ENCODE measurements around the gene PDE4D.

Gene PDE4D

DNA sequence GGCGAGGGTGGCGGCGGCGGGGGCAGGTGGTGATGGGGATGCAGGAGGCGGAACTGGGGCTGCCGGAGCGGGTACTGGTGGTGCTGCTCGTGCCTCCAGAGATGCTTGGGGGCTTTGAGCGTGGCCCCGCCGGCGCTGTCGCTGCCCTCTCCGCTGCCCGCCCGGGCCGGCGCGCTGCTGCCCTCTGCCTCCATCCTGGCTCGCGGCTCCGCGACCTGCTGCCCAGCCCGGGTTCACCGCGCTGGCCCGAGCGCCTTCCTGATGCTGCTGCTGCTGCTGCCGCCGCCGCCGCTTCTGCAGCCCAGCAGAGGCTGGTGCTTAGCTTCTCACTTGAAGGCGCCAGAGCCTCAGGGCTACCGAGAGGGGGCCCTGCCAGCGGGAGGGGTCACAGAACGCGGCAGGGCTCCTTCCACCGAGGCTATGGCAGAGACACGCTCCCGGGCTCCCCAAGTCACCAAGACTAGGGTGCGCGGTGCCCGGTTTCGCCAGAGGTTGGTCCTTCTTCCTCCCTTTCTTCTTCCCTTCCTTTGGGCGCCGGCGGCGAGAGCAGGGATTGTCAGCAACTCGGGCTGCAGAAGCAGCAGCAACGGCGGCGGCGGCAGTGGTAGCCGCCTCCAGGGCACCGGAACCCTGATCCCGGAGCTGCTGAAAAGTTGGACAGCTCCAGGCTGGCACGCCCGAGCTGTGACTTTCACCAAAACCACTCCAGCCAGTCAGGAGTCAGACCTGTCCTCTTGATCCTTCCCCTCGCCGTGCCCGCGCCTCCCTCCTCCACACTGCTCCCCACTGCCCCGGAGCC lies at the start of gene PDE4D:
Gene PDE4D (minus strand): TSS at position 298 of the 799 bp plus-strand sequence.
- no peak for DNase-seq

DNA sequence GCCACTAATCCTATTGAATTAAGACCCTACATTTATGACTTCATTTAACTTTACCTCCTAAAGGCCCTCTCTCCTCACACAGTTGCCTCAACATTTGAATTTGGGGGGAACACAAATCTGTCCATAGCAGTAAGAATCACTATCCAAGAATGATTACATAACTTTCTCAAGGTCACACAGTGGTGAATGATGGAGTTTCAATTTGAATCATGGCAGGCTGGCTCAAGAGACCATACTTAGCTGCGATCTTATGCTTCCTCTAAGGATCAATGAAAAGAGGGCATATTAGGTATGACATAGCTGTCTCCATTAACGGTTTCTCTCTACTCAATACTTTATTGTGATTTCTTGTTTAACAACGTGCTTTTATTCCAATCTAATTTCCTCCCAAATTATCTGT lies 44.1 kb upstream of the PDE4D start:
- no peak for DNase-seq

DNA sequence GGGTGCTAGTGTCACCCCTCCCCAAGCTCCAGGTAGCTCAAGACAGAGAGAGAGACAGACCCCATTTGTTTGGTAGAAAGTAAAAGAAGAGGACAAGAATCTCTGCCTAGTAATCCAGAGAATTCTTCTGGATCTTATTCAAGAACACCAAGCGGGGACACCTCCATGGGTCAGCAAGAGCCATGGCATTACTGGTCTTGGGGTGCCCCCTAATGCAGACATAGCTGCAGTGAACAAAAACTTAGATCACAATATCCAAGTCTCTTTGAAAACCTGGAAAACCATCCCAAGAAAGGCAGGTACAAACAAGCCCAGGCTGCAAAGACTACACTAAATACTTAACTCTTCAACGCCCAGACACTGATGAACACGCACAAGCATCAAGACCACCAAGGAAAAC lies 29.9 kb upstream of the PDE4D start:
- no peak for DNase-seq

DNA sequence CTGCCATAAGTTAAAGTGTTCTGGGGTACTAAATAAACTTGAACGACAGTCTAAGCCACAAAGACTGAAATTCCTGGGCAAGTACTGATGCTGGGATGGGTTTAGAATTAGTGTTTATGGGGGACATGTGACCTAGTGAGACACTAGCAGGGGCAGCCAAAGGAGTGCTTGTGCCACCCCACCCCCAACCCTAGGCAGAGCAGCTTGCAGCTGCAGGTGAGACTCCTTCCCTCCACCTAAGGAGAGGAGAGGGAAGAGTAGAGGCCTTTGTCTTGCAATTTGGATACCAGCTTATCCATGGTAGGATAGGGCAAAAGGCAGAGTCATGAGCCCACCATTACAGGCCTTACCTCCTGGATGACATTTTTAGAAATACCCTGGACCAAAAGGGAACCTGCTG lies 28.7 kb upstream of the PDE4D start:
- no peak for DNase-seq

DNA sequence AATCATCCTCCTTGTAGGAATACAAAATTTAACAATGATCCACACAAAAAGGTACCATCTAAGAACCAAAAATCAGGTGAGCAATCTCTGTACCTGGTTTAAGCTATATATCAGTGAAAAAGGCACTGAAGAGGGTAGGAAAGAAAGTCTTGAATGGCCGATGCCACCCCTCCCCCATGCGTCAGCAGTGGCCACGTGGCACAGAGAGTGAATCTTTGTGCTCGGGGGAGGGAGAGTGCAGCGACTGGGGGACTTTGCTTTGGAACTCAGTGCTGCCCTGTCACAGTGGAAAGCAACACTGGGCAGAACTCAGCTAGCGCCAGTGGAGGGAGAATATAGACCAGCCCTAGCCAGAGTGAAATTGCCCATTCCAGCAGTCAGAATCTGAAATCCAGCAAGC lies 28.3 kb upstream of the PDE4D start:
- no peak for DNase-seq

DNA sequence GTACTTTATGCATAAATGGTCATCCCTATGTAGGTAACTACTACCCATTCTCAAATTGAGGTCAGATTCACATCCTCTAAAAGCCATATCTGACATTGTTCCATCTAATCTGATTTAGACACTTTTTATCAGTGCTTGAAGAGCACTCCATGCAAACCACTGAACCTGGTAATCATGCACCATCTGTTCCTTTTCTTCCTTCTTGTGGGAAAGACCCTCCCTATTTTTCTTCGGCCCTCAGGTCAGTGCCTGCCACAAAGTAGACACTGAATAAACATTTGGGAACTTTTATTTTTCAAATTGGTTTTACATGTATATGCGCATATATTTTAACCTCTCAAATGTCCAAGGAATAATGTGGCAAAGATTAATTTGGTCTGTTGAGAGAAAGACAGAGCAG lies 26.0 kb upstream of the PDE4D start:
- DNase-seq, result no peak

DNA sequence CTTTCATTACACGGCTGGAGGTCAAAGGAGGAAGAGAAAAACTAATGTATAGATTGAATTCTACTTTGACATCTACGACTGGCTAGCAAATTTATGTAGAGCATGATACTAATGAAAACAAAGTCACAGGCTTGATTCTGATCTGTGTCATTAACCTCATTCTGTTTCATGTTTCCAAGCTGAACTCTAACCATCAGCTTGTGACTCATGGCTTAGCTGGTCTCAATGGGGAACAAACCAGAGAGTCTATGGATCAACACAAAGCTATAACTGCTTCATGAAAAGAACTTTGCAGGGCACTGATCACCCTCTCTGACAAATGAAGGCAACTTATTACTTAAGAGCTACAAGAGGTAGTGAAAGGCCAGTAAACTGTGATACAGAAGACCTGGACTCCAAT lies 23.6 kb upstream of the PDE4D start:
- DNase-seq, result no peak

DNA sequence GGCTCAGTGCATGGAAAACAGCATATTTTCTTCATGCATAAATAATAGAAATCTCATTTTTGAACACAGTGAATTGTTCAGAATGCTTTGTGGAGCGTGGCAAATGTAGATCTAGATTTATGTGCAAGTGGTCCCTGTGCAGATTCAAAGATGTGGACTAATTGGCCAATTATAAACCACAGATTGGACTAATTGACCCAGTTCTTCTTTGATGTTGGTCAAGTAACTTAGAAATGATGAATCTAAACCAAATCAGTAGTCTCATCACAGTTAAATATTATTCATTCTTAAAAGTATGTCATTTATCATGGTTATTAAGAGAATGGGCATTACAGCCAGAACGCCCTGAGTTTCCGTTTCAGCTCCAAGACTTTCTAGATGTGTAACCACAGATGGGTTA lies 11.7 kb upstream of the PDE4D start:
- DNase-seq, result no peak

DNA sequence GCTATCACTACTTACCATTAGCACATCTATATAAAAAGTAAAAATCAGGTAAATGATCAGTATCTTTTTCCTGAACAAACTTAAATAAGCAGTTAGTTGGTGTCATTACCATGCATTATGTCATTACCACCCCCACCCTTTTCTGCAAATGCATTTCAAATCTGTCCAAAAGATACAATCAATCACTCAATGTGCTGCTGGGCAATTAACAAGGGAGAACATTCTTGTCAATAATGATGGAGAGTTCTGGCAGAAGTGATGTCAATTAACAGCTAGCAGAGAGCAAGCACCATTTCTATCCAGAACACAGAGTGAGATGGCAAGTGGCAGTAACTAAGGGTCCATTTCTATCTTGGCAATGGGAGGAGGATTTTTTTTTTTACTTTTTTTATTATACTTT lies 3.5 kb upstream of the PDE4D start:
- no peak for DNase-seq

DNA sequence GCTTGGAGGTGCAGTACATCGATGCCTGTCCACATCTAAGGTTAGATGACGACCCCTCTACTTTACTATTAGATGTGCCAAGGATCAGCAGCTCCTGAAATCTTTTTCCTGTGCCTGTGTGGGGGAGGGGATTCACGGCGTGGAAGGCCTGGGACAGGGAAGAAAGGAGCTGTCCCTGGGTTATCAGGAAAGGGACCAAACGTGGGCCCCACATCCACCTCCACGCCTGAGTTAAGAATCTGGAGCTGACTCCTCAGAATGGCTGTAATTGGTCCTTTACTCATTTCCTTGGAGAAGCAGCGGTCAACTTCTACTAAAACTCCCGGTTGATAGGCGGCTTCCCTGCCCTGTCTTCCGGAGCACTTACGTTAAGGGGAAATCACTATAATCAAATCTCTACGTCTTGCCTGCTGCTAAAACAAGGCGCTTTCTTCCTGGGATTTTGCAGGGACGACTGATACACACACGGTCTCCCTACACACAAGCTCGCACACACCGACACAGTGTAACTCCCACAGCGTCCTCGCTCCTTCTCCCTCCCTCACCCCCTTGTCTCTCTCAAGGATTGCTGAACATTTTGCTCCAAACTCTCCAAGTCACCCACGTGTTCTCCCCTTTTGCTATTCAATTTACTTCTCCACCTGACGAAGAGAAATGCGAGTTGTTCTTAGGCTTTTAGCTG lies 1.4 kb downstream of the PDE4D start:
- DNase-seq, result no peak

DNA sequence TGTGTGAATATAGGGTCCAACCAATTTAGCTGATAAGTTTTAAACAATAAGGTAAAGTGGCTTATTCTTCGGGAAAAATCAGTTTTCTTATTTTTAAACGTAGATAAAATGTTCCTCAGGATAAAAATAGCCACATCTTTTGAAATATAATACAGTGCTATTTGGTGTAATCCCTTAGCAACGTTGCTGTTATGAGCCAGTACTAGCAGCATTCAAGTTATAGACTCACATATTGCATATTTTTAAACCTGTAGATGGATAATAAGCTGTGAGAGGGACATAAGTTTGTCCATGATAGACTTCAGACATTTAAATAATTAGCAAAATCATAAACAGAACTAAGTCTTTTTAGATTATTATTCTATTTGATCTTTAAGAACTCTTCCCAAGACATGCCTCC lies 6.3 kb downstream of the PDE4D start:
- DNase-seq, result no peak

DNA sequence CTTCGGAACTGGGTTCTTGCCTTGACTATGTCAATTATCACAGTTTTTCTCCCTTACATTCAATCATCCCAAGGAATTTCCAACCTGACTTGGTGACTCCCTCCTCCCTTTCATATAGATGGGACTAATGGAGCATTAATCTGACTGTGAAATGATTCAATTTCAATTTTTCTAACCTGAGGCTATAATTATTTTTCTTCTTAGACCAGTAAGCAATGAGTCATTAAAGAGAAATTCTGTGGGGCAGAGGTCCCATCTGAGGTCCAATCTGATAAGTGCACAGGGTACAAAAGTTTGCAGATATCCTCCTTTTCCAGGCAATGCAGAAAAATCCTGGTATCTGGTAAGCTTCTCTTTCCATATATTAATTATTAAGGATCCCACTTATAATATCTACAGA lies 18.9 kb downstream of the PDE4D start:
- no peak for DNase-seq

DNA sequence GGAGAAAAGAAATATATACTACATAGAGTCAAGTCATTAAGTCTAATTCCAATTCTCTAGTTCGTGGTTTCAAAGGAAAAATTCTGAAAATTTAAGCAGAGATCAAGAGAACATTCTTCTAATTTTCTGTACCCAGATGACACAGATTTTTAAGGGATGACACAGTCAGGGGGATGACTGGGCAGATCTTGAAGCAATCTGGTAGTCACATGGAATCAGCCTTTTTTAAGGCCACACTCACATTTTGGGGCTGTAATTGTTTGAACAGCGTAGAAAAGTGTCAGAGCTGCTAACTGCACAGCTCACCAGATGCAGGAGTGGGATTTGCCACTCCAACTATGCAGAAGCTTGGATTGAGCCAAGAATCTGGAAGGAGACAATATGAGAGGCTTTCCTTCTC lies 20.4 kb downstream of the PDE4D start:
- DNase-seq, result no peak

DNA sequence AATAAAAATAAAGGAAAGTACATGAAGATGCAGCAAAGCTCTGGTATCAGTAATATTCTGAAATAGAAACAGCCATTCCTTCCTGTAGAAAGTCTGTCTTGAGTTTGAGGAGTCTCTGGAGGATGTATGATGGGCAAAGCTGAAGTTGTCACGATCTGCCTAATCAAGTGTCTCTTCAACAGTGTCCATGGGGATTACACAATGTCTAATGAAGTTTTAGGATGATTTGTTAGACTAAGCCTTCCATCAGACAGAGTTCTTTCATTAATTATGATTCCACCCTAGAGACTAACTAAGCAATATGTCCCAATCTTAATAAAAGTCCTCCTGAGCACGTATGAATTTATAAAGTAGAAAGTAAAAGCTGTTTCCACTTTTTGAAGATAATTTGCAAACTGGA lies 26.9 kb downstream of the PDE4D start:
- DNase-seq, result no peak

DNA sequence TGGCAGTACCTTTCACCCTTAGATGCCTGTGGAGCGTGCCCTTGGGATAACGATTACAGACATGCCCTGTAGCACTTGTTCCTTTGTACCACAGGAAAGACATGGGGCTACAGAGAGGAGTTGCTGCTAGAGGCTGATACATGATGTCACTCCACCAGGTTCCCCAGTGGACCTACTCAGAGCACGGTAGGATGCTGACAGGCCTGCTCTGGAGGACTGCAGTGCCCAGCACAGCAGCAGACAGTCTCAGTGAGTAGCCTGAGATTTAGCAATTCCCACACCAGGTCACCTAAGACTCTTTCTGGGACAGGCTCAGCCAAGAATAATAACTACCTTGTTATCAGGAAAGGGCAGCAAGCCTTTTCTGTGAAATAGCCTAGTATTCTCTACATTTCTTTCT lies 28.8 kb downstream of the PDE4D start:
- DNase-seq, result no peak

DNA sequence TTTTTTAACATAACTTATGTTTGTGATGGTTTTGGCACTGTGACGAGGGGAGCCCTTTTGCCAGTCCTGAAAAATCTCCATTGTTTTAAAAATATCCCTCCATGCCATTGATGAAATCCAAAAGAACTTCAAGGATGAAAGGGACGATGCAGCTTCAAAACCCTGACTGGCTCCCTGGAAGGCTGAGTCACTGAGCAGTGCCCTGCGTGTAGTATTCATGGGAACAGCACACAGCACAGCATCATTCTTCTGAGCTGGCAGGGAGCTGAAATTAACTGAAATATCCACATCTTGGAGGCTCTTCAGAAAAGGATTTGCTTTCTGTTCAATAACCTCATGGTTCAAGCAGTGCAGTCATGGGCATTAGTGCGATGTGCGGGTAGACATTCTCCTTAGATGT lies 29.7 kb downstream of the PDE4D start:
- DNase-seq, result no peak

DNA sequence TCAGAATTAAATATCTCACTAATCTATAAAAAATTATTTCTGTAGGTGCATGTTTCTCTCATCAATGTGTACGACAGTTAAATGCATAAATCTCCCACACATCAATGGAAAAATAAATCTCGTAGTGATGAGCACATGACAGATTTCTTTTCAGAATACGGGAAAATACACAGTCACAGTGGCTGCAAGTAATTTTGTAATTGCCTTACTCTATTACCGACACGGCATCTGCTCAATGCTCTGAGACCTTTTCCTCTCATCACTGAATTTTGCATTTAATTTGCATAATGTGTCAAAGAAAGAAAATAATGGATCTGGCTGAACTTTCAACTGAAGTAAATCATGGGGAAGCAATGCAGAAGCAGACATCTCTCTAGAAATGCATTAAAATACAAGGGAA lies 37.2 kb downstream of the PDE4D start:
- DNase-seq, result no peak

DNA sequence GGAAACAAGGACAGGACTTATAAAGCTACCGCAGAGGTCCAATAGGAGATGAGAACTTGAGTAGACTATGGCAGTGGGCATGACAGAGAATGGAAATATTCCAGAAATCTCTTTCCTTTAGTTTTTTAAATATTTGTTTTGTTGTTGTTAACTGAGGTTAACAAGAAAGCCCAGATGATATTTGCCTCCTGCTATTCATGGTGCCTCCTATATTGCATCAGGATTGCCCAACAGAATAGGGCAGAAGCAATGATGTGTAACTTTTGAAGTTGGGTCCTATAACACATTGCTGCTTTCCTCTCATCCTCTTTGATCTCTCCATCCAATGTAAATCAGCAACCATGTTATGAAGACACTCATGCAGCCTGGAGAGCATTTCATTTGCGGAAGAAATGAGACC lies 42.8 kb downstream of the PDE4D start:
- DNase-seq, result no peak

DNA sequence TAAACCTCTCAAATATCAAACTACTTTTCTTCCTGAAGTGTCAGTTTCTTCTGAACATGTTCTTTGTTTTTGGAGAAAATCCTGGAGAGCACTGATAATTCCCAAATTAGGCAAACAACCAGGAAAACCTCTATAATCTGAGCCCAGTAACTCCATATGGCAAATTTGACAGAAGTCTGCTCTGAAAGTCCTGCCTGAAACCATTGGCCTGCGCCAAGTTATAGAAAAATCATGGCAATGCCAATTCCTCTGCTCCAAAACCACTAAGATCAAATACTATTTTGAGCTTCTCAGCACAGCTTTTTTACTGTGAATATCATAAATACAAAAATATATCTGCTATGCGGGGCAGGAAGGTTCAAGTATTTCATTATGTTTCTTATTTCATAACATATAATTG lies 45.9 kb downstream of the PDE4D start:
- no peak for DNase-seq

DNA sequence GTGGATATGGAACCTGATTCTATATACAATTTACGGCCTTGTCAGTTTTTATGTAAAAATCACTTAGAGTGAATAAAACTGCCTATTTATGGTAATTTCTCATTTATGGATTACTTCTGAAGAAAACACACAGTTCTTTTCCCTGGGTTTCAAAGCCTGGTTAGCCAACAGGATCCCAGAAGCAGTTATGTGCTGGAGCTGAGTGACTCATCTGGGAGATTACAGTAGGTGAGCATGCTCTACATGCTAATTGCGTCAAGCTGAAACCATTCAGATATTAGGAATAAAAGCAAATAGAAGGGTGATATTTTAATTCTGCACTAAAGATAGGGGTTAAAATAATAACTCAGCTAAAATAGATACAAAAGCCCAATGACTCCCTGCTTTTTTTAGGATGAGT lies 47.8 kb downstream of the PDE4D start:
- DNase-seq, result no peak

DNA sequence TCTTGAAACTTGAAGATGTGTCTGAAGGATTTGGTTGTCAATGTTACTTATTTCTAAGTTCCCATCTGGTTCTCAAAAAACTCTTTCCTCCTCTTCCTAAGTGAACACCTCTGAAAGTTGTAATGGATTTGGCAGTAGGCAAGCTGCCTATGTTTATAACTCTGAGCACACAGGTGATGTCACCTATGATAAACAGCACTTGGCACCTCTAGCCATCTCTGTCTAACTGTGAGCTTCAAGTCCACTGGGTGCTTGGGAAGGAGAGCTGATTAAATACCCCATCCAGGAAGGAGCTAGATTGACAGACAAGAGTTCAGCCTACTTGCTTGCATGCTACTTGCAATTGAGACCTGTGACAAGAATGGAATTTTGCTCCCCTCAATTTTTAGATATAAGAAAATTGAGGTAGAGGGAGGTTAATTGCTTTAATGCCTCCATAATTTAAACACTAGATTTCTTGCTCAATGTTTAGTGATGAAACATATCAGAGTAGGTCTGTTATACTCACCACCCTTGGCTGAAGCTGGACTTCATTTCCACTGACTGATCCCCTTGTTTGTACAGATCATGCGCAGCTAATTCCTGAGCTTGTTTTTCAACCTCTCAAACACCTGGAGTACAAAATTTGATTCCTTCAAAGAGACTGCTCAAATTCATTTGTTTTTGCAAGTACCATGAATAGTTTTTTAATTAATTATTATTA lies 49.9 kb downstream of the PDE4D start:
- DNase-seq, result no peak

DNA sequence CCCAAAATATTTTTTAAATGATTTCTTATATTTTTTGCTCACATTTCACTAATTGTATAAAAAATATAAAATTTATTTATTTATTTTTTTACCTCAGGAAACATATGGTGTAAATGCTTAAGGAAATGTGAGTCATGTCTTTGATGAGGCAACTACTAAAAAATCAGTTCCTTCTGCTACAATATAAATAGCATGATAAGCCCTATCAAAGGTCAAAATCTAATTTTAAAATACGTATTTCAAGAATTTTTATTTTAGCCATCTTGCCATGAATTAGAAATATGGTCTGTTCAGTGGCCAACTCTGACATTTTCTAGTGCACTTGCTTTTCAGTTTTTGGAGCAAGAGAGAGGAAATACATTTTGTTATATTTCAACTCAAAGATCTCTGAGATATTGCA lies 50.5 kb downstream of the PDE4D start:
- no peak for DNase-seq

DNA sequence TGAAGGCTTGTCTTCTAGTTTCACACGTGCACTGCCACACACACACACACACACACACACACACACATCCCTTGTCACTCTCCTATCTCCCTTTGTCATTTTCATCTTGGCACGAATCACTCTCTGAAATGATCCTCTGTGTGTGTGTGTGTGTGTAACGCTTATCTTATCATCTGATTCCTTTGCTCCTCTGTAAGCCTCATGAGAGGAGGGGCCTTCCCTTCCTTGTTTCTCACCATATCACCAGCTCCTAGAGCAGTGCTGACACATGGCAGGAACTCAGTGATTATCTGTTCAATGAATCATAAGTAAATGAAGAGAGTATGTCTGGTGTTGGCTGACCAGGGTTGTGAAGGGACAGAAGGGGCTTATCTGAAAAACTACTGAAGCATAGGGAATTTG lies 53.3 kb downstream of the PDE4D start:
- no peak for DNase-seq

DNA sequence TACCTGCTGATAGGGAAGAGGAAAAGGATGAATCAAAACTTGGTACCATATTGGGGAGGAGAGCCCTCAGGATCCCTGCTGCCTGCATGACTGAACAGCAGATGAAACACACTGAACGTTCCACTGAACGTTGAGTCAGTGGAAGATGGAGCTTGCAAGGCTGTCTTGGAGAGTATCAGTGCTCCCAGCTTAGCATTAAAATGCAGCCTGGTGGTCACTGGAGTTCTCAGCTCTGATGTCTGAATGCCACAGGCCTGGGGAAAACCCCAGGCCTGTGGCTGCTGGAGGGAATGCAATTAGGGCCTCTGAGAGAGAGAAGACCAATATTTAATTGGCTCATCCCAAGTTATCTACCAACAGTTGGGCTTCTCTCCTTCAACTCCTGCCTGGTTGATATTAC lies 54.5 kb downstream of the PDE4D start:
- DNase-seq, result no peak

Data from CD4-positive, alpha-beta T cell treated with Interleukin-10 for 1 hour (primary cell).